ENCODE measurements around the gene PKNOX2.

Gene PKNOX2

DNA sequence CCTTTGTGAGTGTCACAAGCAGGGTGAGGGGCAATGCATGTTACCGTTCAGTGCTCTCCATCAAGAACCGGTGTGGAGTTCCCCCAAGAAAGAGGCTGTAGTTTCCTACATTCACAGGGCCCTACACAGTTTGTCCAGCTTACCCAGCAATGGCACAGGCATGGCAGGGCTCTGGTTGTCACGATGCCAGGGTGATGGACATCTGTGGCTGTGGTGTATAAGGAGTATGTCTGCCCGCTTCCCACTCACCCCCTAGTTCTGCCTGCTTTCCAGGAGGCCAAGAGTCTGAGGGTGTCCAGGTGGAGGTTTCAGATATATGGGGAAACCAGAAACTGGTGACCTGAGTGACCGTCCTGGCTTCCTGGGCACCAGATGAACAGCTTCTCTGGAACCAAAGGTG lies 116.1 kb downstream of the PKNOX2 start:
- Histone ChIP-seq H3K4me1 (ENCODE audit: insufficient read depth, low read length) (no peaks in the 10 kb centered on the region), H3K4me2 (ENCODE audit: insufficient read depth, low read length) (no peak overlapping the region), H3K9me3 (ENCODE audit: insufficient read depth, low read length, severe bottlenecking) (no peaks in the 10 kb centered on the region), H3K4me3 (ENCODE audit: low read depth in 1 of 2, low read length in 2 of 2) (no peak overlapping the region), H3K27me3 (ENCODE audit: insufficient read depth, low read length, poor library complexity) (peaks cover 19% of the 10 kb centered on the region), H3K9ac (ENCODE audit: low read depth, low read length) (no peak overlapping the region), H3K36me3 (ENCODE audit: insufficient read depth, low read length) (no peaks in the 10 kb centered on the region), H3K27ac (ENCODE audit: low read length) (no peak overlapping the region), H4K20me1 (ENCODE audit: insufficient read depth, low read length) (no peaks in the 10 kb centered on the region), H2AFZ (ENCODE audit: low read depth, low read length) (no peak overlapping the region), H3K79me2 (ENCODE audit: insufficient read depth, low read length) (no peaks in the 10 kb centered on the region)
- ATAC-seq (ENCODE audit: insufficient read depth, low read depth) (no peak), DNase-seq (no peak)
- TF ChIP-seq, protein P1, sequence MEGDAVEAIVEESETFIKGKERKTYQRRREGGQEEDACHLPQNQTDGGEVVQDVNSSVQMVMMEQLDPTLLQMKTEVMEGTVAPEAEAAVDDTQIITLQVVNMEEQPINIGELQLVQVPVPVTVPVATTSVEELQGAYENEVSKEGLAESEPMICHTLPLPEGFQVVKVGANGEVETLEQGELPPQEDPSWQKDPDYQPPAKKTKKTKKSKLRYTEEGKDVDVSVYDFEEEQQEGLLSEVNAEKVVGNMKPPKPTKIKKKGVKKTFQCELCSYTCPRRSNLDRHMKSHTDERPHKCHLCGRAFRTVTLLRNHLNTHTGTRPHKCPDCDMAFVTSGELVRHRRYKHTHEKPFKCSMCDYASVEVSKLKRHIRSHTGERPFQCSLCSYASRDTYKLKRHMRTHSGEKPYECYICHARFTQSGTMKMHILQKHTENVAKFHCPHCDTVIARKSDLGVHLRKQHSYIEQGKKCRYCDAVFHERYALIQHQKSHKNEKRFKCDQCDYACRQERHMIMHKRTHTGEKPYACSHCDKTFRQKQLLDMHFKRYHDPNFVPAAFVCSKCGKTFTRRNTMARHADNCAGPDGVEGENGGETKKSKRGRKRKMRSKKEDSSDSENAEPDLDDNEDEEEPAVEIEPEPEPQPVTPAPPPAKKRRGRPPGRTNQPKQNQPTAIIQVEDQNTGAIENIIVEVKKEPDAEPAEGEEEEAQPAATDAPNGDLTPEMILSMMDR (IDR thresholded peaks at IDR 0.05; ENCODE audit: borderline replicate concordance, extremely low read depth, low read length, poor library complexity, severe bottlenecking): no peak
- TF ChIP-seq EZH2 (IDR thresholded peaks at IDR 0.05; ENCODE audit: borderline replicate concordance, low read depth, low read length, severe bottlenecking): no peak

DNA sequence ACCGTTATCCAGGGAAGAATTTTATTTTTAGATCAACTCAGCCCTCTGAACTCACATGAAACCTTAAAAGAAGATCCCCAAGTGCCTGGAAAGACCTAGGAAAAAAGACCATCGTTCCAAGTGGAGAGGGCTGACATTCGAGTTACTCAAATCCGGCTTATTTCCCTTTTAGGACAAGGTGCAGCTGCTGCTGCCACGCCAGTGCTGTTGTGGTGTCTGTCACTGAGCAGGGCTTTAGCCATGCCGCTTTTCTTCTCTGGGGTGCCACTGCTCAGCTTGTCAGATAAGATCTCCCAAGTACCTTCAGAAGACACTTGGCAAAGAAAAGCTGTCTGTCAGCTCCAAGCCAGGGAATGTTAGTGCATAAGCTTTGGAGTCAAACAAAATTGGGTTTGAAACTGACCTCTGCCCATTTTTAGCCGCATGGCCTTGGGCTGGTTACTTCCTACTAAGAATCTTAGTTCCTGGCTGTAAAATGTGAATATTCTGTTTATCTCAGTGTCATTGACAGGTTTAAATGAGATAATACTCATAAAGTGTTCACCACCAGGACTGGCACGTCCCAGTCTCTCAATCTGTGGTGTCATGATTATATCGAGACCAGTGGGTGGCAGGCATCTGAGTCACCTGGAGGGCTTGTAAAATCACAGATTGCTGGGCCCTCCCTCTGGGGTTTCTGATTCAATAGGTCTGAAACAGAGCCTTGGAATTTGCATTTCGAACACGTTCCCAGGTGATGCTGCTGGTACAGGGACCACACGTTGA lies 117.5 kb downstream of the PKNOX2 start:
- H3K27me3 ChIP-seq (ENCODE audit: insufficient read depth, low read length, poor library complexity): peaks cover 20% of the 10 kb centered on the region

DNA sequence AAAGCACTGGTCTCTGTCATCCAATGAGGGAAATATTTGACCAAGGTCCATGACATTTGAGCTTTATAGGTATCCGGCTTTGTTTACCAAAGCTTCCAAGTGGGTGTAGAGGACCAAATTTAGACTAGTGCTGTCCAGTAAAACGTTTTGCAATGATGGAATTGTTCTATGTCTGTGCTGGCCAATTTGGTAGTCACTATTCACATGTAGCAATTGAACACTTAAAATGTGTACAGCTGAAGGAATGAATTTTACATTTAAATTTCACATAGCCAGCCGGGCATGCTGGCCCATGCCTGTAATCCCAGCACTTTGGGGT lies 118.0 kb downstream of the PKNOX2 start:
- no peak overlapping the region for H3K4me3 ChIP-seq (ENCODE audit: low read depth in 1 of 2, low read length in 2 of 2)
- peaks cover 22% of the 10 kb centered on the region for H3K27me3 ChIP-seq (ENCODE audit: insufficient read depth, low read length, poor library complexity)
- H3K79me2 ChIP-seq (ENCODE audit: insufficient read depth, low read length): no peaks in the 10 kb centered on the region
- H2AFZ ChIP-seq (ENCODE audit: low read depth, low read length): no peak overlapping the region
- TF ChIP-seq, protein P1 (IDR thresholded peaks at IDR 0.05; ENCODE audit: borderline replicate concordance, extremely low read depth, low read length, poor library complexity, severe bottlenecking): no peak
- TF ChIP-seq EZH2 (IDR thresholded peaks at IDR 0.05; ENCODE audit: borderline replicate concordance, low read depth, low read length, severe bottlenecking): no peak
- no peaks in the 10 kb centered on the region for H3K4me1 ChIP-seq (ENCODE audit: insufficient read depth, low read length)
- no peak for ATAC-seq (ENCODE audit: insufficient read depth, low read depth)
- no peaks in the 10 kb centered on the region for H4K20me1 ChIP-seq (ENCODE audit: insufficient read depth, low read length)
- no peaks in the 10 kb centered on the region for H3K36me3 ChIP-seq (ENCODE audit: insufficient read depth, low read length)
- no peak overlapping the region for H3K9ac ChIP-seq (ENCODE audit: low read depth, low read length)
- H3K4me2 ChIP-seq (ENCODE audit: insufficient read depth, low read length): no peak overlapping the region
- no peak overlapping the region for H3K27ac ChIP-seq (ENCODE audit: low read length)
- no peaks in the 10 kb centered on the region for H3K9me3 ChIP-seq (ENCODE audit: insufficient read depth, low read length, severe bottlenecking)
- no peak for DNase-seq

More for the DNA sequence above, 117.5 kb downstream of the PKNOX2 start:
- Histone ChIP-seq H3K9ac (ENCODE audit: low read depth, low read length) (no peak overlapping the region), H3K79me2 (ENCODE audit: insufficient read depth, low read length) (no peaks in the 10 kb centered on the region), H3K4me3 (ENCODE audit: low read depth in 1 of 2, low read length in 2 of 2) (no peak overlapping the region), H3K4me2 (ENCODE audit: insufficient read depth, low read length) (no peak overlapping the region), H3K27ac (ENCODE audit: low read length) (no peak overlapping the region), H3K9me3 (ENCODE audit: insufficient read depth, low read length, severe bottlenecking) (no peaks in the 10 kb centered on the region), H3K4me1 (ENCODE audit: insufficient read depth, low read length) (no peaks in the 10 kb centered on the region), H2AFZ (ENCODE audit: low read depth, low read length) (no peak overlapping the region), H3K36me3 (ENCODE audit: insufficient read depth, low read length) (no peaks in the 10 kb centered on the region), H4K20me1 (ENCODE audit: insufficient read depth, low read length) (no peaks in the 10 kb centered on the region)
- ATAC-seq (ENCODE audit: insufficient read depth, low read depth): no peak
- TF ChIP-seq, protein P1 (IDR thresholded peaks at IDR 0.05; ENCODE audit: borderline replicate concordance, extremely low read depth, low read length, poor library complexity, severe bottlenecking): no peak
- no peak for TF ChIP-seq EZH2 (IDR thresholded peaks at IDR 0.05; ENCODE audit: borderline replicate concordance, low read depth, low read length, severe bottlenecking)
- no peak for DNase-seq
